HepG2 (cell line): Measurements from ENCODE around the gene PSMG3. TPM values are rescaled to one million over a fixed set of nuclear protein-coding genes. Genes with fewer than 3 reads are reported as not detected.
A peak's percentile ranks its signal among the peaks of the same experiment; 100 is the strongest.

Source experiments
- ATF1 ChIP-seq: IDR thresholded peaks from 2 replicates; pipeline ENCODE4 v1.6.1; 2016; ENCODE audit warnings: mild to moderate bottlenecking, control low read depth
- ATF6 ChIP-seq: sonication (generic); formaldehyde crosslinking; conservative IDR thresholded peaks from 2 replicates; pipeline ENCODE4 v1.4.0; 2020; ENCODE audit warnings: missing genetic modification reagents
- BCL3 ChIP-seq: sonication (generic); formaldehyde crosslinking; IDR thresholded peaks from 2 replicates; pipeline ENCODE4 v1.5.1; 2020; ENCODE audit warnings: mild to moderate bottlenecking, missing genetic modification reagents, moderate library complexity
- BRCA1 ChIP-seq: sonication (generic); formaldehyde crosslinking; IDR thresholded peaks from 2 replicates; pipeline ENCODE4 v1.4.0; 2020; ENCODE audit warnings: missing genetic modification reagents
- CAMTA2 ChIP-seq: sonication (generic); formaldehyde crosslinking; IDR thresholded peaks from 2 replicates; pipeline ENCODE4 v1.4.0; 2020; ENCODE audit warnings: mild to moderate bottlenecking, missing genetic modification reagents, borderline replicate concordance
- CC2D1A ChIP-seq: sonication (generic); formaldehyde crosslinking; IDR thresholded peaks from 2 replicates; pipeline ENCODE4 v1.8.1; 2023; ENCODE audit warnings: mild to moderate bottlenecking, missing genetic modification reagents
- FOXP4 ChIP-seq: sonication (generic); formaldehyde crosslinking; IDR thresholded peaks from 2 replicates; pipeline ENCODE4 v1.4.0; 2020; ENCODE audit warnings: missing genetic modification reagents
- HBP1 ChIP-seq: IDR thresholded peaks from 2 replicates; pipeline ENCODE4 v1.6.1; 2016; ENCODE audit warnings: low read depth, control low read depth
- MAZ ChIP-seq, 2 experiments: sonication (generic) in 1 of 2; formaldehyde crosslinking in 1 of 2; IDR thresholded peaks; 2 replicates each; pipeline versions ENCODE4 v1.5.0 to v1.6.1; 2012 to 2020; ENCODE audit warnings: low read depth in 2 of 2, mild to moderate bottlenecking in 2 of 2, borderline replicate concordance in 1 of 2, improper control_type of control experiment in 1 of 2, low read length in 1 of 2, missing genetic modification reagents in 1 of 2, moderate library complexity in 1 of 2
- ONECUT2 ChIP-seq: sonication (generic); formaldehyde crosslinking; IDR thresholded peaks from 2 replicates; pipeline ENCODE4 v1.4.0; 2020; ENCODE audit warnings: missing genetic modification reagents
- SALL2 ChIP-seq: sonication (generic); formaldehyde crosslinking; IDR thresholded peaks from 2 replicates; pipeline ENCODE4 v1.8.1; 2023; ENCODE audit warnings: mild to moderate bottlenecking, missing genetic modification reagents, inconsistent platforms
- SAP130 ChIP-seq: IDR thresholded peaks from 2 replicates; pipeline ENCODE4 v1.6.1; 2016; ENCODE audit warnings: low read depth
- SKI ChIP-seq: fragments of 450-650 bp; IDR thresholded peaks from one replicate; pipeline ENCODE4 v1.6.1; 2018; ENCODE audit warnings: mild to moderate bottlenecking; ENCODE audit not compliant: partially characterized antibody
- TEAD3 ChIP-seq: optimal IDR thresholded peaks from 2 replicates; pipeline ENCODE3; 2016; ENCODE audit warnings: borderline replicate concordance
- THAP7 ChIP-seq: sonication (generic); formaldehyde crosslinking; IDR thresholded peaks from 2 replicates; pipeline ENCODE4 v1.8.1; 2023; ENCODE audit warnings: mild to moderate bottlenecking, missing genetic modification reagents
- THRA ChIP-seq: sonication (generic); formaldehyde crosslinking; IDR thresholded peaks from 2 replicates; pipeline ENCODE4 v1.4.0; 2020; ENCODE audit warnings: missing genetic modification reagents, borderline replicate concordance
- ZNF260 ChIP-seq: sonication (generic); formaldehyde crosslinking; IDR thresholded peaks from 2 replicates; pipeline ENCODE4 v1.4.0; 2020; ENCODE audit warnings: missing genetic modification reagents, low read depth, mild to moderate bottlenecking, borderline replicate concordance
- ZNF546 ChIP-seq: sonication (generic); formaldehyde crosslinking; conservative IDR thresholded peaks from 2 replicates; pipeline ENCODE4 v1.8.1; 2023; ENCODE audit warnings: mild to moderate bottlenecking, missing genetic modification reagents
- ZNF670 ChIP-seq: sonication (generic); formaldehyde crosslinking; IDR thresholded peaks from 2 replicates; pipeline ENCODE4 v1.8.0; 2022; ENCODE audit warnings: mild to moderate bottlenecking, missing genetic modification reagents, borderline replicate concordance
- polyA plus RNA-seq, 8 experiments: library from polyadenylated mRNA; depleted of rRNA in 3 of 8; stranded (reverse) in 7 of 8; unstranded in 1 of 8; fragments of >200 nt; fragmentation: Illumina TruSeq in 4 of 8; extraction: Trizol in 4 of 8; gene quantifications; 2 replicates each; pipeline versions ENCODE4 v1.2.1 to v1.2.3, GENCODE V29; 2011 to 2016; ENCODE audit warnings: low read depth in 4 of 8, missing spikeins in 1 of 8, mixed read lengths in 1 of 8; ENCODE audit not compliant: insufficient read depth in 1 of 8
- total RNA-seq, 5 experiments: library from RNA; depleted of rRNA; stranded (reverse); fragments of >200 nt; fragmentation: Illumina TruSeq; extraction: Trizol; gene quantifications; 2 replicates each; pipeline ENCODE4 v1.2.3, GENCODE V29; 2016; ENCODE audit warnings: low read depth in 1 of 5

The PSMG3 gene
- total and polyA plus RNA-seq, 2 of the 13 experiments (the other 11 are each of a cell fraction or from before 2014, with no cell fraction given), result 29.6 to 48.4 TPM

- TF ChIP-seq MAZ (IDR thresholded peaks at IDR 0.05; ENCODE audit: borderline replicate concordance, low read depth, low read length) (no peak; the same call in 1 of the 2 replicates), MAZ (CRISPR knock-in tag; IDR thresholded peaks at IDR 0.05; ENCODE audit: low read depth) (peak; percentile 60), THAP7 (CRISPR knock-in tag) (peak; percentile 42), BCL3 (CRISPR knock-in tag) (peak; percentile 75), ZNF670 (CRISPR knock-in tag) (peak; percentile 79), SALL2 (CRISPR knock-in tag) (peak; percentile 79), ZNF546 (CRISPR knock-in tag) (peak; percentile 80; the same call in 1 of the 2 replicates), HBP1 (CRISPR knock-in tag) (peak; percentile 59; the same call in 1 of the 2 replicates), THRA (peak; percentile 51), ONECUT2 (CRISPR knock-in tag) (no peak), SAP130 (CRISPR knock-in tag) (peak; percentile 82), SKI (peak; percentile 30), ATF1 (no peak), FOXP4 (CRISPR knock-in tag) (0 out of 2 replicates have a peak, but pooled peaks have one; percentile 26), ATF6 (no peak), CC2D1A (CRISPR knock-in tag) (no peak), BRCA1 (peak; percentile 67; the same call in 1 of the 2 replicates), ZNF260 (no peak), TEAD3 (CRISPR knock-in tag) (peak; percentile 55), CAMTA2 (CRISPR knock-in tag) (peak; percentile 56; the same call in 1 of the 2 replicates)
Observed at GRCh38 chr7:1569833-1570632, at the start of gene PSMG3 (continued).
